NCI-H146 (cell line): ENCODE measurements around the gene RIOK2.

Source experiments
- DNase-seq: peaks from one replicate; lab custom pipeline; 2025; lab: John Stamatoyannopoulos, UW

The RIOK2 gene

GRCh38 chr5:97125125-97125683 is 57.8 kb downstream of the RIOK2 start:
- DNase-seq, result no peak

DNA sequence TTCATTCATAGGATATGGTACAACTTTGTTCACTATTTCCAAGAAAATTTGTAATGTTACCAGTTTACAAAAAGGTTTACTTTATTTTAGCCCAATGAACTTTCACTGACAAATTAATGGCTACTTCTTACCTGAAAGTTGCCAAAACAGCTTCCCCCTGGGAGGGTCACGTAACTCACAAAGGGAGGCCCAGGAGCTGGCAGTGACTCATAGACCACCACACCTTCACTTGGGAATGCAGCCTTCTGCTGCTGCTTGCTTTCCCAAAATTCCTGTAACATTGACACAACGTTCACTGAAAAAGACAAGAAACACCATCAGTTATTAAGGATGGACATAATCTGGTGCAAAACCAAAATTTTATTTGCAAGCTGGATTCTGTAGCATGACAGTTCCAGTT is 58.7 kb downstream of the RIOK2 start:
- no peak for DNase-seq

DNA sequence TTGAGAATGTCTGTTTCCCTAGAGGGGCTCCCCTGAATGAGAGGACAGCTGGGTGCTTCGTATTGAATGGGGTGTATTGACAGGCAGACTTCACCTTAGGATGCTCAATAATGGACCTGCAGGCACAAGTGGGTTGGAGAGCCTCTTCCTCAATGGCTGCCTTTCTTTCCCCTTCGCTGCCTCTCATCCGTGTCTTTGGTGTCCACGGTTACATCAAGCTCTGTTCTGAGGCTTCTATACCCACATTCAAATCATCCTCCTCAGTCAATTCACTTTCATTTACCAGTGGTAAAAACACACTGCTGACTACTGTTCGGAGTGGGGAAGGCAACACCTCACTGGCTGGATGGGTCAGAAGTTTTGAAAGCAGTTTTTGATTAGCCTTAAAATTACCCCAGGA is 61.2 kb downstream of the RIOK2 start:
- DNase-seq, result no peak

GRCh38 chr5:97120195-97120594 is 62.9 kb downstream of the RIOK2 start:
- DNase-seq, result no peak

DNA sequence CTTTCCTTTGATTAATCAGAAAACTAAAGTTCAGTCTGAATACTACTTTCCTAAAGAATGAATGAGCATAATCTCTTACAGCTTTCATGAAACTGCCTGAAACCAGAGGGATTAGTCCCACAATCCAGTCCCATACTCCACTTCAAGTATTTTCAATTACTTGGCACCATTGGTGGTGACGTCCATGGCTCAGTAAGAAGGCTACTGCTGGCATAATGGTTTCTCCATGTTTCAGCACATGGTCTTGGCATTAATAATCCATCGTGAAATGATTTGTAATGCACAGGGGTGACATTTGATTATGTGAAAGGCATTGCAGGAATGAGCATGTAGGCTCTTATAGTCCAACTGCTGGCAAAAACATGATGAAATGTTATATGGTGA is 64.0 kb downstream of the RIOK2 start:
- no peak for DNase-seq

GRCh38 chr5:97118261-97119006 is 64.6 kb downstream of the RIOK2 start:
- no peak for DNase-seq

DNA sequence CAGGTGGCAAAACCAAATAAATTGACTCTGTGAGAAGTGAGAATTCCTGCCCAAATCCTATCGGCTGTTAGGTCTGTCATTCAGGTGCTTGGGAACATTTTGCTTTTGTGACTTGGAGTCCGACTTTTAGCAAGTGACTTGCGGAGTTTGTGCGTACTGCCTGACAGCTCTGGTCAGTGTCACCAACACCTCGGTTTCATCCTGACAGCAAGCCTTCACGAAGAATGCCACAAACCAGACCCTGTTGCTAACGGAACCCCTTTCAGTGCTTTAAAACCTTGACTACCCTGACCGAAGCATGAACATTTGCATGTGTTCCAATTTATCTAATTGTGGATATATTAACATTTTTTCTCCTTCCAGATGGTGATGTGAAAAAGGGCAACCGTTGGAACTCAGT is 67.1 kb downstream of the RIOK2 start:
- no peak for DNase-seq

- DNase-seq, result no peak
These were observed 70.8 kb downstream of the RIOK2 start for GRCh38 chr5:97112230-97112629.

- no peak for DNase-seq
These were observed 71.4 kb downstream of the RIOK2 start for GRCh38 chr5:97111616-97112015.

DNA sequence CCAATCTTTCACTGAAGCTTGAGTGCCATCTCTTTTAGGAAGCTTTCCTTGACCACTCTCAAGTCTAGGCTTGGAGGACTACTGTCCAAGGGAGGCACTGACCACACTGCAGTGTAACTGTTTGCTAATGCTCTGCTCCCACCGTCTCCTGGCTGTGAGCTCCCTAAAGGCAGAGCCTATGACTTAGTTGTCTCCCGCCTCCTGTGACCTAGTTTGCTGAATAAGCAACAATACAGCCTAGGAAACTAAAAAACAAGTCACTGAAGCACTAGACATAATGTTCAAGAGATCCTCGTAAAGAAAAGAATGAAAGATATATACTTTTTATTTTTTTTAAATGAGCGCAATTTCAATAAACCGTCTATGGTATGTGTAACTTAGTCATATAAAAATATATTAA is 72.0 kb downstream of the RIOK2 start:
- no peak for DNase-seq
